ENCODE results near the gene BDH1.

GRCh38 chr3:197593046-197593380 lies 37.2 kb upstream of the BDH1 start:
- TF ChIP-seq ZSCAN29 (CRISPR knock-in tag; conservative IDR thresholded peaks at IDR 0.05) (no peak), CAMTA2 (CRISPR knock-in tag; IDR thresholded peaks at IDR 0.05; ENCODE audit: borderline replicate concordance) (no peak), EZH2 (conservative IDR thresholded peaks at IDR 0.05; ENCODE audit: low read depth, low read length) (no peak), ZNF280B (CRISPR knock-in tag; IDR thresholded peaks at IDR 0.05; ENCODE audit: borderline replicate concordance) (no peak)
- TF ChIP-seq, protein P1, sequence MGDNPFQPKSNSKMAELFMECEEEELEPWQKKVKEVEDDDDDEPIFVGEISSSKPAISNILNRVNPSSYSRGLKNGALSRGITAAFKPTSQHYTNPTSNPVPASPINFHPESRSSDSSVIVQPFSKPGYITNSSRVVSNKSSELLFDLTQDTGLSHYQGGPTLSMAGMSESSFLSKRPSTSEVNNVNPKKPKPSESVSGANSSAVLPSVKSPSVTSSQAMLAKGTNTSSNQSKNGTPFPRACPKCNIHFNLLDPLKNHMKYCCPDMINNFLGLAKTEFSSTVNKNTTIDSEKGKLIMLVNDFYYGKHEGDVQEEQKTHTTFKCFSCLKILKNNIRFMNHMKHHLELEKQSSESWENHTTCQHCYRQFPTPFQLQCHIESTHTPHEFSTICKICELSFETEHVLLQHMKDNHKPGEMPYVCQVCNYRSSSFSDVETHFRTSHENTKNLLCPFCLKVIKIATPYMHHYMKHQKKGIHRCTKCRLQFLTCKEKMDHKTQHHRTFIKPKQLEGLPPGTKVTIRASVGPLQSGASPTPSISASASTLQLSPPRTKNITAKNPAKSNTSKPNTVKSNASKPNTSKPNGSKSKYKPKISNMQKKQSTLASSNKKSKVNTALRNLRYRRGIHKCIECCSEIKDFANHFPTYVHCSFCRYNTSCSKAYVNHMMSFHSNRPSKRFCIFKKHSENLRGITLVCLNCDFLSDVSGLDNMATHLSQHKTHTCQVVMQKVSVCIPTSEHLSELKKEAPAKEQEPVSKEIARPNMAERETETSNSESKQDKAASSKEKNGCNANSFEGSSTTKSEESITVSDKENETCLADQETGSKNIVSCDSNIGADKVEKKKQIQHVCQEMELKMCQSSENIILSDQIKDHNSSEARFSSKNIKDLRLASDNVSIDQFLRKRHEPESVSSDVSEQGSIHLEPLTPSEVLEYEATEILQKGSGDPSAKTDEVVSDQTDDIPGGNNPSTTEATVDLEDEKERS (CRISPR knock-in tag; IDR thresholded peaks at IDR 0.05), result no peak
- TF ChIP-seq, protein P2, sequence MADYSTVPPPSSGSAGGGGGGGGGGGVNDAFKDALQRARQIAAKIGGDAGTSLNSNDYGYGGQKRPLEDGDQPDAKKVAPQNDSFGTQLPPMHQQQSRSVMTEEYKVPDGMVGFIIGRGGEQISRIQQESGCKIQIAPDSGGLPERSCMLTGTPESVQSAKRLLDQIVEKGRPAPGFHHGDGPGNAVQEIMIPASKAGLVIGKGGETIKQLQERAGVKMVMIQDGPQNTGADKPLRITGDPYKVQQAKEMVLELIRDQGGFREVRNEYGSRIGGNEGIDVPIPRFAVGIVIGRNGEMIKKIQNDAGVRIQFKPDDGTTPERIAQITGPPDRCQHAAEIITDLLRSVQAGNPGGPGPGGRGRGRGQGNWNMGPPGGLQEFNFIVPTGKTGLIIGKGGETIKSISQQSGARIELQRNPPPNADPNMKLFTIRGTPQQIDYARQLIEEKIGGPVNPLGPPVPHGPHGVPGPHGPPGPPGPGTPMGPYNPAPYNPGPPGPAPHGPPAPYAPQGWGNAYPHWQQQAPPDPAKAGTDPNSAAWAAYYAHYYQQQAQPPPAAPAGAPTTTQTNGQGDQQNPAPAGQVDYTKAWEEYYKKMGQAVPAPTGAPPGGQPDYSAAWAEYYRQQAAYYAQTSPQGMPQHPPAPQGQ (CRISPR knock-in tag; IDR thresholded peaks at IDR 0.05; ENCODE audit: borderline replicate concordance), result no peak
